ENCODE results near the gene SH3PXD2A.

Gene SH3PXD2A

GRCh38 chr10:103707956-103708626 is 147.3 kb downstream of the SH3PXD2A start:
- TF ChIP-seq CTCF (conservative IDR thresholded peaks at IDR 0.05) (no peak), ZFX (IDR thresholded peaks at IDR 0.05) (no peak)
- H3K27ac ChIP-seq, result no peak overlapping the region

- TF ChIP-seq CTCF (conservative IDR thresholded peaks at IDR 0.05), result no peak
- TF ChIP-seq ZFX (IDR thresholded peaks at IDR 0.05), result no peak
- H3K27ac ChIP-seq, result no peak overlapping the region
Observed at GRCh38 chr10:103706762-103707161, 148.6 kb downstream of the SH3PXD2A start.

- TF ChIP-seq CTCF (conservative IDR thresholded peaks at IDR 0.05) (no peak), ZFX (IDR thresholded peaks at IDR 0.05) (no peak)
- H3K27ac ChIP-seq, result no peak overlapping the region
Observed at GRCh38 chr10:103706047-103706446, 149.3 kb downstream of the SH3PXD2A start.

- H3K27ac ChIP-seq, result no peak overlapping the region
- TF ChIP-seq CTCF (conservative IDR thresholded peaks at IDR 0.05), result no peak
- no peak for TF ChIP-seq ZFX (IDR thresholded peaks at IDR 0.05)
Observed at GRCh38 chr10:103703941-103704919, 151.1 kb downstream of the SH3PXD2A start.

GRCh38 chr10:103701380-103702222 is 153.8 kb downstream of the SH3PXD2A start:
- no peak overlapping the region for H3K27ac ChIP-seq
- no peak for TF ChIP-seq ZFX (IDR thresholded peaks at IDR 0.05)
- no peak for TF ChIP-seq CTCF (conservative IDR thresholded peaks at IDR 0.05)

GRCh38 chr10:103700436-103700715 is 155.0 kb downstream of the SH3PXD2A start:
- no peak overlapping the region for H3K27ac ChIP-seq
- no peak for TF ChIP-seq CTCF (conservative IDR thresholded peaks at IDR 0.05)
- no peak for TF ChIP-seq ZFX (IDR thresholded peaks at IDR 0.05)

Data from C4-2B (cell line).